Measurements from ENCODE around the gene ALKBH4. TPM values are rescaled to one million over a fixed set of nuclear protein-coding genes. Genes with fewer than 3 reads are reported as not detected.

The ALKBH4 gene
- total and polyA plus RNA-seq, 10 of the 15 experiments (the other 5 are each of a cell fraction or from before 2014, with no cell fraction given): 4.1 to 16.9 (median 11.3) TPM

- TF ChIP-seq E2F4 (IDR thresholded peaks at IDR 0.05; ENCODE audit: low read depth, low read length) (no peak), RELB (IDR thresholded peaks at IDR 0.05; ENCODE audit: low read depth) (no peak), MTA2 (IDR thresholded peaks at IDR 0.05; ENCODE audit: low read depth) (peak; percentile 59; the same call in 1 of the 2 replicates), CEBPB (IDR thresholded peaks at IDR 0.05; ENCODE audit: borderline replicate concordance in 1 of 2, low read depth in 2 of 2, low read length in 2 of 2) (no peak), TAF1 (IDR thresholded peaks at IDR 0.05; ENCODE audit: borderline replicate concordance, low read depth, low read length) (no peak), KLF5 (IDR thresholded peaks at IDR 0.05; ENCODE audit: partially characterized antibody) (no peak), ZBTB33 (IDR thresholded peaks at IDR 0.05) (no peak), HCFC1 (IDR thresholded peaks at IDR 0.05; ENCODE audit: low read length) (no peak), PBX3 (IDR thresholded peaks at IDR 0.05; ENCODE audit: insufficient replicate concordance, low read depth, low read length) (no peak), EGR1 (IDR thresholded peaks at IDR 0.05; ENCODE audit: borderline replicate concordance in 1 of 2, low read depth in 2 of 2, low read length in 2 of 2) (no peak)
Measured at GRCh38 chr7:102415685-102416225, 48.9 kb downstream of the ALKBH4 start (continued).

All from GM12878 (cell line).